WTC11 (cell line): ENCODE measurements around the gene CHMP1A. TPM values are rescaled to one million over a fixed set of nuclear protein-coding genes. Genes with fewer than 3 reads are reported as not detected.

Source experiments
- ATAC-seq: fragments of 200-7000 bp; cut with Tn5 transposase; 2 replicates; pipeline ENCODE4 v1.10.0; 2021; ENCODE audit warnings: mild to moderate bottlenecking, moderate library complexity
- CTCF ChIA-PET: fragments of 300-600 bp; sonication (Branson Sonifier 250); formaldehyde crosslinking; loops from one replicate; lab custom pipeline; 2021; ENCODE audit warnings: antibody characterized with exemption; lab: Charles Lee
- POLR2A ChIA-PET: fragments of 350-600 bp; sonication (Branson Sonifier 250); formaldehyde crosslinking; loops from one replicate; lab custom pipeline; 2021; ENCODE audit warnings: antibody characterized with exemption; lab: Charles Lee
- DNase-seq: peaks from one replicate; pipeline ENCODE4 v3.0.0; 2021; ENCODE audit warnings: low spot score
- H3K27ac Mint-ChIP-seq: 2 replicates; pipeline ENCODE4 v1.8.0; 2021; ENCODE audit warnings: mixed read lengths
- H3K27me3 Mint-ChIP-seq: 2 replicates; pipeline ENCODE4 v1.8.0; 2021; ENCODE audit warnings: low read depth, mild to moderate bottlenecking, moderate library complexity, mixed read lengths
- H3K36me3 Mint-ChIP-seq: 2 replicates; pipeline ENCODE4 v1.8.0; 2021; ENCODE audit warnings: mixed read lengths
- H3K4me1 Mint-ChIP-seq: 2 replicates; pipeline ENCODE4 v1.8.0; 2022; ENCODE audit warnings: mixed read lengths
- H3K4me3 Mint-ChIP-seq: 2 replicates; pipeline ENCODE4 v1.8.0; 2021; ENCODE audit warnings: mild to moderate bottlenecking, moderate library complexity, mixed read lengths
- H3K9me3 Mint-ChIP-seq: 2 replicates; pipeline ENCODE4 v1.8.0; 2021; ENCODE audit warnings: mixed read lengths
- ARID4B ChIP-seq: sonication (generic); formaldehyde crosslinking; IDR thresholded peaks from 2 replicates; pipeline ENCODE4 v1.8.0; 2023; ENCODE audit warnings: missing genetic modification reagents, mild to moderate bottlenecking, borderline replicate concordance
- ATF6 ChIP-seq: sonication (generic); formaldehyde crosslinking; IDR thresholded peaks from 2 replicates; pipeline ENCODE4 v1.8.1; 2023; ENCODE audit warnings: mild to moderate bottlenecking, missing genetic modification reagents
- CDX4 ChIP-seq: fragments of 250-450 bp; sonication (Bioruptor Pico); IDR thresholded peaks from 2 replicates; pipeline ENCODE4 v1.9.0; 2021; ENCODE audit warnings: moderate library complexity, mild to moderate bottlenecking, inconsistent platforms, borderline replicate concordance
- CTCF ChIP-seq: fragments of 200-600 bp; IDR thresholded peaks from 2 replicates; pipeline ENCODE4 v1.8.0; 2022; ENCODE audit warnings: antibody characterized with exemption
- ESRRA ChIP-seq: sonication (generic); formaldehyde crosslinking; IDR thresholded peaks from 2 replicates; pipeline ENCODE4 v1.8.1; 2022; ENCODE audit warnings: mild to moderate bottlenecking, missing genetic modification reagents, borderline replicate concordance
- FOXP1 ChIP-seq: sonication (generic); formaldehyde crosslinking; IDR thresholded peaks from 2 replicates; pipeline ENCODE4 v1.8.0; 2022; ENCODE audit warnings: missing genetic modification reagents, mild to moderate bottlenecking, moderate library complexity, borderline replicate concordance
- GABPB1 ChIP-seq: sonication (generic); formaldehyde crosslinking; IDR thresholded peaks from 2 replicates; pipeline ENCODE4 v1.8.1; 2023; ENCODE audit warnings: mild to moderate bottlenecking, missing genetic modification reagents
- MXD4 ChIP-seq: fragments of 250-450 bp; sonication (Bioruptor Pico); IDR thresholded peaks from 2 replicates; pipeline ENCODE4 v1.8.0; 2021; ENCODE audit warnings: mild to moderate bottlenecking, moderate library complexity, borderline replicate concordance
- NFATC4 ChIP-seq: fragments of 250-450 bp; sonication (Bioruptor Pico); IDR thresholded peaks from 2 replicates; pipeline ENCODE4 v1.9.0; 2021; ENCODE audit warnings: mild to moderate bottlenecking
- OVOL2 ChIP-seq: fragments of 250-450 bp; sonication (Bioruptor Pico); IDR thresholded peaks from 2 replicates; pipeline ENCODE4 v1.9.0; 2021; ENCODE audit warnings: mild to moderate bottlenecking, borderline replicate concordance
- SMAD4 ChIP-seq: sonication (generic); formaldehyde crosslinking; IDR thresholded peaks from 2 replicates; pipeline ENCODE4 v1.8.0; 2022; ENCODE audit warnings: mild to moderate bottlenecking, missing genetic modification reagents
- STAT6 ChIP-seq: sonication (generic); formaldehyde crosslinking; conservative IDR thresholded peaks from 2 replicates; pipeline ENCODE4 v1.8.1; 2023; ENCODE audit warnings: mild to moderate bottlenecking, low read depth, missing genetic modification reagents, moderate library complexity
- USF1 ChIP-seq: sonication (generic); formaldehyde crosslinking; IDR thresholded peaks from 2 replicates; pipeline ENCODE4 v1.8.0; 2022; ENCODE audit warnings: mild to moderate bottlenecking, missing genetic modification reagents
- ZBTB21 ChIP-seq: sonication (generic); formaldehyde crosslinking; IDR thresholded peaks from 2 replicates; pipeline ENCODE4 v1.8.1; 2023; ENCODE audit warnings: mild to moderate bottlenecking, missing genetic modification reagents, borderline replicate concordance
- ZNF281 ChIP-seq: sonication (generic); formaldehyde crosslinking; IDR thresholded peaks from 2 replicates; pipeline ENCODE4 v1.8.0; 2023; ENCODE audit warnings: mild to moderate bottlenecking, missing genetic modification reagents
- ZNF317 ChIP-seq: sonication (generic); formaldehyde crosslinking; IDR thresholded peaks from 2 replicates; pipeline ENCODE4 v1.8.1; 2023; ENCODE audit warnings: low read depth, mild to moderate bottlenecking, moderate library complexity, missing genetic modification reagents, borderline replicate concordance
- ZNF416 ChIP-seq: fragments of 250-450 bp; sonication (Bioruptor Pico); IDR thresholded peaks from 2 replicates; pipeline ENCODE4 v1.9.0; 2021; ENCODE audit warnings: mild to moderate bottlenecking, inconsistent platforms
- ZNF512 ChIP-seq: sonication (generic); formaldehyde crosslinking; IDR thresholded peaks from 2 replicates; pipeline ENCODE4 v1.8.1; 2022; ENCODE audit warnings: missing genetic modification reagents, borderline replicate concordance
- total RNA-seq: library from RNA; stranded (reverse); gene quantifications from 3 replicates; pipeline ENCODE4 v1.2.3, GENCODE V29; 2021

The CHMP1A gene
- total RNA-seq, 1 experiment from 2014 or later: 76.0 TPM

- no peak for DNase-seq
- Mint-ChIP-seq H3K4me3 (no peak overlapping the region), H3K9me3 (no peaks in the 10 kb centered on the region), H3K36me3 (peaks cover 6% of the 10 kb centered on the region), H3K27me3 (no peaks in the 10 kb centered on the region), H3K27ac (peak overlapping the region; percentile 36; the same call in 1 of the 2 replicates), H3K4me1 (0 out of 2 replicates have a peak, but pooled peaks cover 3% of the 10 kb centered on the region)
- ATAC-seq: no peak
- POLR2A ChIA-PET: no interaction called here
- CTCF ChIA-PET: no interaction called here
- no peak for TF ChIP-seq ZNF281 (CRISPR knock-in tag)
- no peak for TF ChIP-seq ATF6 (CRISPR knock-in tag)
- TF ChIP-seq FOXP1 (CRISPR knock-in tag): no peak
- no peak for TF ChIP-seq ZNF317
- TF ChIP-seq OVOL2 (CRISPR knock-in tag): no peak
- no peak for TF ChIP-seq GABPB1 (CRISPR knock-in tag)
- TF ChIP-seq ARID4B (CRISPR knock-in tag): no peak
- TF ChIP-seq MXD4 (CRISPR knock-in tag): no peak
- TF ChIP-seq USF1: no peak
- no peak for TF ChIP-seq ESRRA
- no peak for TF ChIP-seq ZNF512
- TF ChIP-seq ZBTB21 (CRISPR knock-in tag): no peak
- TF ChIP-seq STAT6 (CRISPR knock-in tag): no peak
- no peak for TF ChIP-seq ZNF416 (CRISPR knock-in tag)
- no peak for TF ChIP-seq SMAD4
- TF ChIP-seq CDX4: no peak
- TF ChIP-seq NFATC4: no peak
- TF ChIP-seq CTCF: no peak
These were observed 62.0 kb downstream of the CHMP1A start for GRCh38 chr16:89595330-89596060.
